K562 (cell line): ENCODE measurements around the gene METAP1D. TPM values are rescaled to one million over a fixed set of nuclear protein-coding genes. Genes with fewer than 3 reads are reported as not detected.
A peak's percentile ranks its signal among the peaks of the same experiment; 100 is the strongest.

Experiments
- ATAC-seq: fragments of 200-7000 bp; cut with Tn5 transposase; 3 replicates; pipeline ENCODE4 v1.9.1; 2020; ENCODE audit warnings: moderate library complexity
- BruUV-seq: library from RNA; stranded (reverse); fragments of 400-500 nt; replicated peaks from 2 replicates; lab custom pipeline; 2021; lab: Mats Ljungman, UMichigan
- CTCF ChIA-PET: fragments of 300-600 bp; formaldehyde crosslinking; extraction: SDS; loops from one replicate; lab custom pipeline; 2021; ENCODE audit warnings: low intra/inter-chr PET ratio; lab: Yijun Ruan, JAX
- POLR2A ChIA-PET: fragments of 300-600, 350-650 bp; sonication (Branson Sonifier 250); formaldehyde crosslinking; extraction: SDS; loops from one replicate; lab custom pipeline; 2021; ENCODE audit warnings: antibody characterized with exemption, inconsistent platforms; lab: Yijun Ruan, JAX
- DNase-seq, 4 experiments: peaks; one replicate each; pipeline versions ENCODE4 v3.0.0 to v3.0.0-alpha.2; 2011 to 2018; ENCODE audit warnings: low spot score in 3 of 4, mixed read lengths in 3 of 4; ENCODE audit errors: extremely low read depth in 1 of 4
- FAIRE-seq: peaks from 2 replicates; lab custom pipeline; 2011; peaks lifted over from hg19 to GRCh38; lab: Jason Lieb, UNC
- H2AFZ ChIP-seq: 2 replicates; pipeline ENCODE4 v1.6.0; 2011; ENCODE audit warnings: low read depth, low read length, control low read depth, inconsistent platforms
- H3K27ac ChIP-seq: fragments of 200-600 bp; 3 replicates; pipeline ENCODE4 v1.8.0; 2011; ENCODE audit warnings: low read depth, mild to moderate bottlenecking, control low read depth, inconsistent platforms, low read length, moderate library complexity, mixed read lengths; ENCODE audit errors: extremely low read depth
- H3K27me3 ChIP-seq, 2 experiments: fragments of 300-600 bp in 1 of 2; 2 replicates in 1 of 2; 3 replicates in 1 of 2; pipeline versions ENCODE4 v1.6.0 to v1.8.0; 2011; ENCODE audit warnings: inconsistent platforms in 2 of 2, low read length in 2 of 2, mild to moderate bottlenecking in 1 of 2, mixed read lengths in 1 of 2, moderate library complexity in 1 of 2; ENCODE audit not compliant: control insufficient read depth in 2 of 2, insufficient read depth in 2 of 2
- H3K36me3 ChIP-seq: fragments of 300-600 bp; 3 replicates; pipeline ENCODE4 v1.8.0; 2011; ENCODE audit warnings: mild to moderate bottlenecking, low read length, inconsistent platforms; ENCODE audit not compliant: control insufficient read depth, insufficient read depth
- H3K4me1 ChIP-seq, 2 experiments: fragments of 200-600 bp in 1 of 2; replicated peaks in 1 of 2; 2 replicates in 1 of 2; 3 replicates in 1 of 2; pipeline versions ENCODE4 v1.5.1 to v1.8.0; 2011; ENCODE audit warnings: inconsistent platforms in 2 of 2, low read length in 2 of 2, mild to moderate bottlenecking in 1 of 2, mixed read lengths in 1 of 2, moderate library complexity in 1 of 2; ENCODE audit not compliant: control insufficient read depth in 2 of 2, insufficient read depth in 2 of 2
- H3K4me2 ChIP-seq: 2 replicates; pipeline ENCODE4 v1.6.1; 2011; ENCODE audit warnings: low read length, control low read depth, inconsistent platforms, mixed read lengths; ENCODE audit not compliant: insufficient read depth
- H3K4me3 ChIP-seq: fragments of 200-600 bp; sonication (generic), shearing (Covaris generic); 2 replicates; pipeline ENCODE4 v1.5.1; 2016; ENCODE audit warnings: control low read depth, inconsistent platforms
- H3K79me2 ChIP-seq: fragments of 200-600 bp; 3 replicates; pipeline ENCODE4 v1.8.0; 2011; ENCODE audit warnings: low read length, inconsistent platforms; ENCODE audit not compliant: control insufficient read depth, insufficient read depth
- H3K9ac ChIP-seq, 2 experiments: 2 replicates each; pipeline versions ENCODE4 v1.6.0 to v1.6.1; 2011; ENCODE audit warnings: low read depth in 2 of 2, low read length in 2 of 2, control low read depth in 1 of 2, inconsistent platforms in 1 of 2, mild to moderate bottlenecking in 1 of 2, mixed read lengths in 1 of 2; ENCODE audit not compliant: insufficient read depth in 1 of 2
- H3K9me1 ChIP-seq: one replicate; pipeline ENCODE4 v1.6.0; 2011; ENCODE audit warnings: inconsistent platforms, mild to moderate bottlenecking, low read length, moderate library complexity; ENCODE audit not compliant: control insufficient read depth, insufficient read depth
- H3K9me3 ChIP-seq: replicated peaks from 2 replicates; pipeline ENCODE4 v1.5.1; 2011; ENCODE audit warnings: low read depth, low read length, inconsistent platforms; ENCODE audit not compliant: control insufficient read depth, insufficient read depth
- H4K20me1 ChIP-seq: replicated peaks from 2 replicates; pipeline ENCODE4 v1.6.1; 2011; ENCODE audit warnings: low read length, inconsistent platforms, mixed read lengths; ENCODE audit not compliant: control insufficient read depth, insufficient read depth
- ESRRA ChIP-seq: fragments of 450-650 bp; IDR thresholded peaks from 2 replicates; pipeline ENCODE4 v1.6.1; 2014; ENCODE audit warnings: low read depth, mild to moderate bottlenecking, moderate library complexity, borderline replicate concordance
- ESRRB ChIP-seq: fragments of 250-450 bp; sonication (Bioruptor Pico); IDR thresholded peaks from 2 replicates; pipeline ENCODE4 v1.5.0; 2020; ENCODE audit warnings: mild to moderate bottlenecking, moderate library complexity, borderline replicate concordance
- FOXM1 ChIP-seq, 2 experiments: fragments of 450-650 bp in 1 of 2; sonication (generic) in 1 of 2; formaldehyde crosslinking in 1 of 2; IDR thresholded peaks; 2 replicates each; pipeline versions ENCODE4 v1.6.1 to v1.9.0; 2017 to 2022; ENCODE audit warnings: low read depth in 2 of 2, mild to moderate bottlenecking in 2 of 2, missing genetic modification reagents in 1 of 2, moderate library complexity in 1 of 2
- NFYB ChIP-seq: IDR thresholded peaks from 2 replicates; pipeline ENCODE4 v1.6.1; 2011; ENCODE audit warnings: mild to moderate bottlenecking, moderate library complexity; ENCODE audit not compliant: insufficient read length; ENCODE audit errors: extremely low read depth
- PHF21A ChIP-seq: fragments of 450-650 bp; IDR thresholded peaks from 2 replicates; pipeline ENCODE4 v1.6.1; 2017; ENCODE audit warnings: low read depth, borderline replicate concordance
- SAP30 ChIP-seq: fragments of 200-600 bp; sonication (generic); IDR thresholded peaks from 2 replicates; pipeline ENCODE4 v1.6.1; 2012; ENCODE audit warnings: borderline replicate concordance, low read depth, mild to moderate bottlenecking, moderate library complexity, low read length, control low read depth, inconsistent platforms; ENCODE audit not compliant: insufficient read depth, poor library complexity, severe bottlenecking
- SLC30A9 ChIP-seq: fragments of 250-450 bp; sonication (Bioruptor Pico); IDR thresholded peaks from 2 replicates; pipeline ENCODE4 v1.8.0; 2022; ENCODE audit warnings: mild to moderate bottlenecking, moderate library complexity
- SREBF1 ChIP-seq: fragments of 150-350 bp; IDR thresholded peaks from 2 replicates; pipeline ENCODE4 v1.6.1; 2014; ENCODE audit warnings: antibody characterized with exemption, low read depth, low read length, borderline replicate concordance
- UBTF ChIP-seq, 2 experiments: IDR thresholded peaks; 2 replicates each; pipeline ENCODE4 v1.6.1; 2012; ENCODE audit warnings: improper control_type of control experiment in 2 of 2, low read depth in 2 of 2, low read length in 2 of 2, borderline replicate concordance in 1 of 2
- ZNF175 ChIP-seq: fragments of 200-800 bp; sonication (Bioruptor generic); IDR thresholded peaks from 2 replicates; pipeline ENCODE4 v1.6.1; 2016; ENCODE audit warnings: low read depth, mild to moderate bottlenecking, missing genetic modification characterization, missing compliant biosample characterization
- WGBS: fragments of 100-300 bp; shearing (Covaris generic); methylation state at CpG from one replicate; pipeline ENCODE4 v1.1.6; 2016; ENCODE audit warnings: low coverage, mixed read lengths; ENCODE audit not compliant: insufficient coverage; ENCODE audit errors: missing lambda C conversion rate; 5-methylcytosine and 5-hydroxymethylcytosine counted together
- in situ Hi-C: fragments of 300-500 bp; cut with MboI; formaldehyde crosslinking; loops from 4 replicates; pipeline ENCODE4 v1.15.0; 2018; ENCODE audit warnings: inconsistent platforms, mixed read lengths
- intact Hi-C: fragments of 100-400 bp; cut with micrococcal nuclease; formaldehyde crosslinking; loops from 2 replicates; pipeline ENCODE4 v1.14.2; 2022
- polyA plus RNA-seq, 8 experiments: library from polyadenylated mRNA; depleted of rRNA in 4 of 8; stranded (reverse) in 5 of 8; unstranded in 3 of 8; fragments of >200 nt; fragmentation: Nextera tagmentation in 2 of 8; fragmentation: Illumina TruSeq in 1 of 8; extraction: Ambion mirVana in 2 of 8; extraction: Trizol in 1 of 8; gene quantifications; 2 replicates each; pipeline versions ENCODE4 v1.2.1 to v1.2.3, GENCODE V29; 2011 to 2014; ENCODE audit warnings: inconsistent platforms in 1 of 8, missing spikeins in 1 of 8
- total RNA-seq, 7 experiments: library from RNA; depleted of rRNA in 6 of 7; stranded (reverse); fragments of >200 nt in 6 of 7; fragmentation: Illumina TruSeq in 2 of 7; extraction: Trizol in 2 of 7; gene quantifications; 2 replicates each; pipeline versions ENCODE4 v1.2.1 to v1.2.3, GENCODE V29; 2011 to 2021; ENCODE audit warnings: low replicate concordance in 1 of 7

Gene METAP1D
- total and polyA plus RNA-seq, 9 of the 15 experiments (the other 6 are each of a cell fraction or from before 2014, with no cell fraction given), result 8.0 to 23.4 (median 15.7) TPM

GRCh38 chr2:172039011-172039704 lies 39.4 kb downstream of the METAP1D start:
- in situ Hi-C loops (no loop called here), intact Hi-C loops (no loop called here)
- Histone ChIP-seq H3K9ac (no peak overlapping the region), H3K9me1 (no peaks in the 10 kb centered on the region), H3K79me2 (no peaks in the 10 kb centered on the region), H3K27ac (no peak overlapping the region), H3K27me3 (no peaks in the 10 kb centered on the region), H3K4me2 (no peak overlapping the region), H3K4me1 (no peaks in the 10 kb centered on the region; a peak in 1 of 5 replicates), H3K4me3 (no peak overlapping the region), H3K36me3 (no peaks in the 10 kb centered on the region), H3K9me3 (no peaks in the 10 kb centered on the region), H4K20me1 (no peaks in the 10 kb centered on the region), H2AFZ (peak overlapping the region; percentile 25; the same call in 1 of the 2 replicates)
- WGBS, result 67% methylated on average over 3 of the region's 3 CpGs
- BruUV-seq, result no TSS peak
- FAIRE-seq (no peak), ATAC-seq (peak; percentile 73), DNase-seq (no peak)
- ChIA-PET POLR2A (interaction anchor here (0.5 to 2.2 kb wide), 7 partner anchors 10 to 38 kb away, joined by 3 to 7 read pairs (median 5); no protein-coding TSS in a partner anchor), CTCF (interaction anchor here (0.7 kb wide), 1 partner anchor 88 kb away, joined by 6 read pairs; no protein-coding TSS in a partner anchor)
- TF ChIP-seq ZNF175, result 0 out of 2 replicates have a peak, but pooled peaks have one; percentile 31
- TF ChIP-seq SREBF1, result no peak

DNA sequence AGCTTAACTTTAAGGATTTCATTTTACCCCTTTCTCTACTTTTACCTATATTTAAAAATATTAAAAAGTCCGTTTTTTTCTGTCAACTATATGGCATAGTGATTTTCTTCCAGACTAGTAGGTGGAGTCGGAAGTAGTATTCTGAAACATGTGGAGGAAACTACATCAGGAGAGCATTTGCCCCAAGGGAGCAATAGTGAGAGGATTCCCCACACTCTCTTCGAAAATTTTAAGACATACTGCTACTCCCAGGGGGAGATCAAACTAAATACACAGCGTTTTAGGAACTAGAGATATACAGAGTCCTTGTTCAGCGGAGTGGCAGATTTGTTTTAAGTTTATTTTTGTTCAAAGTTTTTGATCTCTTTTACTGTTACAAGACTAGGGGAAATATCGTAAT lies 40.6 kb downstream of the METAP1D start:
- no TSS peak for BruUV-seq
- H2AFZ ChIP-seq, result no peak overlapping the region
- WGBS, result 73% methylated on average over 6 of the region's 6 CpGs
- ChIA-PET POLR2A (interaction anchor here (2.2 kb wide), 1 partner anchor 9 kb away, joined by 7 read pairs; no protein-coding TSS in a partner anchor), CTCF (no interaction called here)
- no peaks in the 10 kb centered on the region for H3K9me3 ChIP-seq
- H3K36me3 ChIP-seq, result no peaks in the 10 kb centered on the region
- H3K4me1 ChIP-seq, result no peaks in the 10 kb centered on the region; a peak in 1 of 5 replicates
- H3K27ac ChIP-seq, result no peak overlapping the region
- H3K4me3 ChIP-seq, result no peak overlapping the region
- in situ Hi-C loops, result no loop called here
- H3K9me1 ChIP-seq, result no peaks in the 10 kb centered on the region
- no peaks in the 10 kb centered on the region for H4K20me1 ChIP-seq
- H3K79me2 ChIP-seq, result no peaks in the 10 kb centered on the region
- H3K9ac ChIP-seq, result no peak overlapping the region
- no peak overlapping the region for H3K4me2 ChIP-seq
- intact Hi-C loops, result no loop called here
- DNase-seq (no peak), FAIRE-seq (no peak), ATAC-seq (no peak; the same call in 2 of the 3 replicates)
- no peaks in the 10 kb centered on the region for H3K27me3 ChIP-seq
- TF ChIP-seq NFYB (no peak), SAP30 (no peak), PHF21A (no peak), UBTF (IDR thresholded peaks at IDR 0.05; ENCODE audit: borderline replicate concordance in 1 of 2, low read depth in 2 of 2, low read length in 2 of 2) (no peak), ESRRB (CRISPR knock-in tag) (no peak), FOXM1 (IDR thresholded peaks at IDR 0.05; ENCODE audit: low read depth) (no peak), FOXM1 (CRISPR knock-in tag; IDR thresholded peaks at IDR 0.05; ENCODE audit: low read depth) (no peak), ESRRA (no peak), SLC30A9 (no peak)
